Superior temporal gyrus (tissue), 1 donor: ENCODE measurements around the gene ASF1B.

Experiments used
- DNase-seq: peaks from one replicate; pipeline ENCODE4 v3.0.0-alpha.2; 2016; ENCODE audit errors: extremely low spot score

The ASF1B gene

DNA sequence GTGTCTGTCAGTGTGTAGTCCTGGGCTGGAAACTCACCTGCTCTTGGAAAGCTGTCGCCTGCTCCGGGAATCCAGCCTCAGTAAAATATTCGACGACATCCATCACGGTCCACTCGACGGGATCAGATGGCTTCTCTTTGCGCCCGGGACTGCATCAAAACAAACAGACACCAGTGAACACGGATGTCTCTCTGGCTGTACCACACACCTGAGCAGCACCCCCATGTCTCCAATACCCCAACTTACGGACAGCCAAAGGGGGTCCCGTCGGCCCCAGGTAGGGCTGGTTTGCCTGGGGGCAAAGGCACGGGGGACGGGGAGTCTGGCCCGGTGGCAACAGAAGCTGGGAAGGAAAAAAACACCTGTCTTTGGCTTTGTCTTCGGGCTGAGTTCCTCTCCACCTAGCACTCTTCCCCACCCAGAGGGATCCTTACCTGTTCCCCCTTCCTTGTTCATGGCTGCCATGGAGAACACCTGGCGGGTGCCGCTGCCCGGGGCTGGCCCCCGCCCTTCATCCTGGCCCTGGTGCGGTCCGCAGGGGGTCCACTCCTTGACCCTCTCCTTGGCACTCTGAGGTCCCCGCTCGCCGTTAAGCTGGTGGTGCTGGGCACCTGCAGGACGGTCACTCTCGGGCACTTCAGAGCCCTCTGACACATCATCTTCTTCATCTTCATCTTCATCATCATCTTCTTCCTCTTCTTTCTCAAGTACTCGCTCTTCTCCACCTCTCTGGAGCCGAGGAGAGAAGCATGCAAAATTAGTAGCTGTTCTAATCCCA is 47.6 kb downstream of the ASF1B start:
- no peak for DNase-seq

DNA sequence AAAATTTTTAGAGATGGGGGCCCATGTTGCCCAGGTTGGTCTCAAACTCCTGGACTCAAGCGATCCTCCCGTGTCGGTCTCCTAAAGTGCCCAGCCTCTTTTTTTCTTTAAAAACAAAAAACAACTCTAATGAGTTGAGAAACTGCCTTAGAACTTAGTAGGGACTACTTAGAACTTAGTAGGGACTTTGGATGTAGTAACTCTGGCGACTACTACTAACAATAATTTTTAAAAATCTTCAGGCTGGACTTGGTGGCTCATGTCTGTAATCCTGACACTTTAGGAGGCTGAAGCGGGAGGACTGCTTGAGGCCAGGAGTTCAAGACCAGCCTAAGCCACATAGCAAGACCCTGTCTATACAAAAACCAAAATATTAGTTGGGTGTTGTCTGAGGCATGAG is 50.3 kb downstream of the ASF1B start:
- DNase-seq, result no peak

DNA sequence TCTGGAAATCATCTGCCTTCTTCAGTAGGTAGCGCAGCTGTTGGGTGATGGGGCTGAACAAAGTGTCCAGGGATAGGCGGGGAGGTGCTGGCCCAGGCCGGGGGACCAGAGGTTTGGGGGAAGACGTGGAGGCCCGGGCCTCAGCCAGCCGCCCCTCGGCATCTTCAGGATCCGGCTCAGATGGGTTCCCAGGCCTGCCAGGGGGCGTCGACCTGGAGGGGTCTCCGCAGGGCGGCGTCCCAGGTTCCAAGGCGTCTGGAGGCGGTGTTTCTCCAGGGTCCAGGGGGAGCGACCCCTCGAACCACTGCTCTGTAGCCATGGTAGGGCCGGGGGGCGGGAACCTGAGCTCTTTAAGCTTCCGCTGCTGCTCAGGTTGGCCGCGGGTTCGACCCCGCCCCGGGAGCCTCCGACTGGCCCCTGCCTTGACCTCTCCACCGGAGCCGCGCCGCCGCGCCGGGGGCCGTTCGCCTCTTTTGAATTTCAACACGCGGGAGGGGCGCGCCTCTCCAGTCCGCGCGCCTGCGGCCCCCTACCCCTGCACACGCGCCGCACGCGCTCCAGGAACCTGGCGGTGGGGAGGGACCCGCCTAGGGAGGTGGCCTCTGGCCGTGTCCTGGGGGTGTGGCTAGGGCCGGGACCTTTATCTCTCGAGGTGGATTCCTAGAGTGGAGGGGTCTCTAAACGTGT is 50.9 kb downstream of the ASF1B start, which contains the start of gene C19orf67:
Gene C19orf67 (minus strand): TSS at position 475 of the 687 bp plus-strand sequence. CDS start 156 bp downstream, at position 319.
- DNase-seq, result no peak

DNA sequence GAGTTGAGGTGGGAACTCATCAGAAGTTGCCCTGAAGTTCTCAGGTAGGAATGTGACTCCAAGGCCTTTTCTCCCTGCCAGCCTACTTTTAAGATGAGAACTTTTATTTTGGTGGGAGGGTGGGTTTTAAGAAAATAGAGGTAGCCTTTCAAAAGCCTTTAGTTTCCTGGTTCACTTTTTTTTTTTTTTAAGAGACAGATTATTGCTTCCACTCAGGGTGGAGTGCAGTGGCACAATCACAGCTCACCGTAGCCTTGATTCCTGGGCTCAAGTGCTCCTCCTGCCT is 53.8 kb downstream of the ASF1B start:
- no peak for DNase-seq

DNA sequence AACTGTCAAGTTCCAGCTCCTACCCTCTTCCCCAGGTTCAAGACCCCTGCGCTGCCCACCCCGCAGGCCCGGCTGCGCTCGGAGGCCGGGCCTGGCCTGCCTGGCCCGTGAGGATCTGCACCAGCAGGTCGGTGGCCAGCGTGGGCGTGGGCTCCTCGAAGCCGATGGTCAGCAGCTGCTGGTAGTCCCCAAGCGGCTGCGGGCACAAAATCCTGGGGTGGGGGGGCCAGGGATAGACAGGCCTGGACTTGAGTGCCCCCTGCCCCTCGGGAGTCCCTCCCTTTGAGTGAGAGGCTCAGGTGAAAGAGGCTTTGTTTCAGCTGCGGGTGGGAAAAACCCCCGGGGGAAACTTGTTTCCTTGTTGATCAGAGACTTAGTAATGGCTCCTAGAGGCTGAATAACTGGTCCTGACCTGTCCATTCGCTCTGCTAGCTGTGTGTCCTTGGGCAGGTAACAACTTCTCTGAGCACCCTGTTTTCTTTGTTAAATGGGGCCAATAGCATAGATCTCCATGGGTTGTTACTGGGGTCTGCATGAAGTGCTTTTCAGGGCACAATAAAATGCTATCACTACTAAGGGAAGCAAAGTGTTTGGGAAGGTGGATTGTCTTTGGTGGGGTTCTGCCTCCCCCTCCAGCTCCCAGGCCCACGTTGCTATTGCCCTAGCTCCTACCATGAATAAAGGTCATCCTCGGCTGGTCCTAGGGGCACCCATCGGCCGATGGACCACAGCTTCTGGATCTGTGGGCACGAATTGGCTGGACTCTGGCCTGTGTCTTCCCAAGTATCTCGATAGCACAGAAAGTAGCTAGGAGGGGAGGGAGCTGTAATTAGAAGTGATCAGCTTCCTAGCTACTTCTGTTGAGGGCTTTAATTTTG is 54.4 kb downstream of the ASF1B start:
- DNase-seq, result no peak

DNA sequence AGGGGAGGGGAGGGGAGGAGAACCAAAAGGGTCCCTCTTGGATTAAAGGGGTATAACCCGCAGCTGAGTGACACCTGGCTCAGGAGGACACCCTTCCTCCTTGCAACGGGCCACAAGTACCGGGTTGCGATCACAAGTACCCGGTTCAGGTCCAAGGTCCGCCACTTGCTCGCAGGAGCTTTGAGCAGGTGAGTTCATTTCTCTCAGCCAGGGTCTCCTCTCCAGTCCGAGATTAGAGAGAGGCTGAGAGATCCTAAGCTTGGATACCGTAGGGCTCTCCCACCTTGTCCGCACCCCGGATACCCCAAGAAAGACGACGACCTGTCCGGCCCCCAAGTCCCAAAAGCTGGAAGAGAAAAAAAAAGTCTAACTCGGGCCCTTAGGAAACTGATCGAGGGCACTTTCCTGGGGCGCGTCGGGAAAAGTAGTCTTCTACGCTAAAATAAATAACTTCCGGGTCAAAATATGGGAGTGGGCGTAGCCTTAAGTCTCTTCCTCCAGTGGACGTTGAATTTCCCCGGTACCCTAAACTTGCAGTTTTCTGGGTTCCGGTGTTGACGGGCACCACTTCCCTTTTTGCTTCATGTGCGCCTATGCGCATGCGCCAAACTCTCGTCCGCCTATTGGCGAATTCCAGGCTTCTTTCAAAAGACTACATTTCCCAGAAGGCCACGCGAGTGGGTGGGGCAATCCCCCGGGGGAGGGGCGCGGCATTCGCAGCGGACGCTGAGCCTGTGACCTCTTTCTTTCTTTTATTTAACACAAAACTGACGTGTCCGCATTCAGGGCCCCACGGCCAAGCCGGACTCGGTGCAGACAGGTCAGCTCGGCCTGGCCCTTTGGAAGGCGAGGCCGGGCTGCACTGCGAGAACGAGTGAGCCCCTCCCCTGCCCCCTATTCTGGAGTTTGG is 55.2 kb downstream of the ASF1B start:
- DNase-seq, result peak; percentile 100

DNA sequence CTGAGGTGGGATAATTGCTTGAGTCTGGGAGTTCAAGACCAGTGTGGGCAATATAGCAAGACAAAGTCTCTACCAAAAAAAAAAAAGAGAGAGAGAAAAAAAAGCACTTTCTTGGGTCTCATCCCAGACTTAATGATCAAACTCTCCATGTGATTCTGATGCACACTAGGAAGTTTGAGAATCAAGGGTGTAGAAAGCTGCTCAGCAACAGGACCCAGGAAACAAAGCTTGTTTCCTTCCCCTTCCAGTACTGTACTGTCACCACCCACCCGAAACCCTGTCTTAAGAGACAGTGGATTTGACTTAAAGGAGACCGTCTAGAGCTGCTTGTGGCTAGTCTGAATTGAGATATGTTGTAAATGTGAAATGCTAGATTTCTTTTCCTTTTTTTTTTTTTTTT is 58.0 kb downstream of the ASF1B start:
- DNase-seq, result no peak

DNA sequence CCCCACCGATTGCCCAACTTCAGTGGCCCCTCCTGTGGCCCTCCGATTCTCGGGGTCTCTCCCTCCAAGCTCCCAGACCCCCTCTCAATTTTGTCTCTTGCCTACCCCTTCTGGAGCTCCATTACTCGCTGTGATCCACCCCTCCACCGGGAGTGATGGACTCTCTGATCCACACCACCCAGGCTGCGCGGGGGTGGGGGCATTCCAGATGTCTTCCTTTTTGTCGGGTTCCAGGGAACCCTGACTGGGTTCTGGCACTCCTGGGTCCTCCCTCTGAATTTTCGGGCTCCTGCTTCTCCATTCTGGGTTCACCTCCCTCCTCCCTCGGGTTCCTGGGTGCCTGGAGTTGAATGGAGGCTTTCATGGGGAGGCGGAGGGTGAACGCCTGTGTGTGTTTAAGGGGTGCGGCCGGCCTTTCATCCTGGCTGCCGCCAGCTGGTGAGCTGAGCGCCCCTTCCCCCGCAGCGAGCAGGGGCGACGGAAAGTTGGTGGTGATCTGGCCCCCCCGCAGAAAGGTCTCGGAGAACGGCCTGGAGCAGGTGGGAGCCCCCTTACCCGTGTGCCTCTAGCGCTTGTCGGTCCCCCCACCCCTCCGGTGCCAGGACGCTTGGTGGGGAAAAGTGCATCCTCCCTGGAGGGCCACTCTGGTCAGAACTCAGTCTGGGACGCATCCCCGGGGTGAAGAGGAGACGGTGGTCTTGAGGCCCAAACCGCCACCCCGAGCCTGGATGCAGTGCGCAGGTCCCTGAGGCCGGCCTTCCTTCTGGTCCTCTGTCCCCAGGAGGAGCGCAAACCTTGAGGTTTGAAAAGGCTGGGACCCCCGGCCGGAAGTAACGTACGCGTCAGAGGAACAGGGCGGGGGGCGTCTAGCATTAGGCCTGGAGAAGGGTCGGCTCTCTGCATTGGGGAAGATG is 62.2 kb downstream of the ASF1B start:
- peak; percentile 58 for DNase-seq

DNA sequence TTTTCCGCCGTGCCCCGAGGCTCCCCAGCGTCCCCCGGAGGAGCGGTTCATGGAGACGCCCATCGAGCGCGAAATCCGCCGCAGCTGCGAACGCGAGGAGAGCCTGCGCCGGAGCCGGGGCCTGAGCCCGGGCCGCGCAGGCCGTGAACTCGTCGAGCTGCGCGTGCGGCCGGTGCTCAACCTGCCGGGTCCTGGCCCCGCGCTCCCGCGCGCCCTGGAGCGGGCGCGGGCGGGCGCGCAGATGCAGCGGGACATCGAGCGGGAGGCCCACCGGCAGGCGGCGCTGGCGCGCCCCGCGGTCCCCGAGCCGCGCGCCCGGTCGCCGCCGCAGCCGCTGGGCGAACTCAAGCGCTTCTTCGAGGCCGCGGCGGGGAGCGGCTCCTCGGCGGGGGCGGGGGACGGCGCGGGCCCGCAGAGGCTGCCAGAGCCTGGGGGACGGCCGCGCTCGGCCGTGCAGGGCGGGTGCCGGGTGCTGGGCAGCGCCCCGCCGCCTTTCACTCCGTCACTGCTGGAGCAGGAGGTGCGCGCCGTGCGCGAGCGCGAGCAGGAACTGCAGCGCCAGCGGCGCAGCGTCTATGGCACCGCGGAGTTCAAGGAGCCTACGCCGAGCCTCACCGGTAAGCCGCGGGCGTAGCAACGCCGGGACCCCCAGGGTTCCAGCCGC is 63.0 kb downstream of the ASF1B start:
- peak; percentile 51 for DNase-seq

DNA sequence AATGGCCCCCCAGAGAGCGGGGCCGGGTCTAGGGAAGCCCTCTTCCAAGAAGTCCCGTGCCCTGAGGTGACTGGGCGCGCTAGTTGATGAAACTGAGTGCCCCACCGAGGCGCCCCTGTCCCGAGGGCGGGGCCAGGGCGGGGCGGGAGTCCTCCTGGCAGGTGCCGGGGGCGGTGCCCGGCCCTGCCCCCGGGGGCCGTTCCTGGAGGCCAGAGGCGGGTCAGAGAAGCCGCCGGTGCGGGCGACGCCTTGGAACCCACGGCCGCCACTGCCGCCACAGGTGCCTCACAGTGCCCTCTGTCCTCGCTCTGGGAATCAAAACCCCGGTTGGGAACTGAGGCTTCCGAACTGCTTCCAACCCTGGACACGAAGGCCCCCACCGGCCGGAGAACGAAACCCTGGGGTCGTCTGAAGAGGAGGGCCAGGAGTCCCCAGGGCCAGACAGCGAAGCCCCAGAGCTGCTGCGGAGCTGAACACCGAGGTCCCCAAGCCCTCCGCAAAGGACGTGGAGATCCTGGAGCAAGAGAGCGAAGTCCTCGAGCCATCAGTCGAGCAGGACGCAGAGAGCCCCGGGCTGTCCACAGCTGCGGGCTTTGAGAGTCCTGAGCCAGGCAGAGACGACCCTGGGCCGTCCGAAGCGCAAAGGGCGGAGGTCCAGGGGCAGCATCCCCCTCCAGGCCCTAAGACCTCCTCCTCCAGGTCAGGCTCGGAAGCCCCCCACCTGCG is 63.7 kb downstream of the ASF1B start, which contains the start of gene MISP3:
Gene MISP3 (plus strand): TSS at position 252 of the 726 bp plus-strand sequence. CDS start 524 bp downstream, outside the sequence.
- peak; percentile 42 for DNase-seq

DNA sequence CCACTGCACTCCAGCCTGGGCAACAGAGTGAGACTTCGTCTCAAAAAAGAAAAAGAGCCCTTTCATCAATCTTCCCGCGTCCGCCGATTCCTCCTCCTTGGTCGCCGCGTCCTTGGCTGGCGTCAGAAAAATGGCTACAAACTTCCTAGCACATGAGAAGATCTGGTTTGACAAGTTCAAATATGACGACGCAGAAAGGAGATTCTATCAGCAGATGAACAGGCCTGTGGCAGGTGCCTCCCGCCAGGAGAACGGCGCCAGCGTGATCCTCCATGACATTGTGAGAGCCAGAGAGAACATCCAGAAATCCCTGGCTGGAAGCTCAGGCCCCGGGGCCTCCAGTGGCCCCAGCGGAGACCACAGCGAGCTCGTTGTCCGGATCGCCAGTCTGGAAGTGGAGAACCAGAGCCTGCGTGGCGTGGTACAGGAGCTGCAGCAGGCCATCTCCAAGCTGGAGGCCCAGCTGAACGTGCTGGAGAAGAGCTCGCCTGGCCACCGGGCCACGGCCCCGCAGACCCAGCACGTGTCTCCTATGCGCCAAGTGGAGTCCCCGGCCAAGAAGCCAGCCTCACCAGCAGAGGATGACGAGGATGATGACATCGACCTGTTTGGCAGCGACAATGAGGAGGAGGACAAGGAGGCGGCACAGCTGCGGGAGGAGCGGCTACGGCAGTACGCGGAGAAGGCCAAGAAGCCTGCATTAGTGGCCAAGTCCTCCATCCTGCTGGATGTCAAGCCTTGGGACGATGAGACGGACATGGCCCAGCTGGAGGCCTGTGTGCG is 65.9 kb downstream of the ASF1B start:
- DNase-seq, result no peak
